Activated CD8-positive, alpha-beta memory T cell treated with anti-CD3 and anti-CD28 coated beads, Interleukin-2, amount 10 ng/mL, durations not matched to agents 7 days and 5 days (primary cell): ENCODE measurements around the gene LSM2. TPM values are rescaled to one million over a fixed set of nuclear protein-coding genes. Genes with fewer than 3 reads are reported as not detected.
A peak's percentile ranks its signal among the peaks of the same experiment; 100 is the strongest.
"Not testable (repeated sequence)": the region's sequence is repeated elsewhere in the genome, so short reads cannot be mapped to it uniquely, and the experiment has no call there.

Experiments
- ATAC-seq: fragments of 150-1000 bp; cut with Tn5 transposase; one replicate; pipeline ENCODE4 v1.10.0; 2021; ENCODE audit warnings: moderate library complexity
- CTCF ChIA-PET: fragments of 350-600 bp; sonication (Branson Sonifier 250); formaldehyde crosslinking; loops from one replicate; lab custom pipeline; 2021; ENCODE audit warnings: antibody characterized with exemption; lab: Charles Lee
- DNase-seq: peaks from one replicate; pipeline ENCODE4 v3.0.0-alpha.2; 2020
- H3K27ac Mint-ChIP-seq: one replicate; pipeline ENCODE4 v1.8.0; 2021; ENCODE audit warnings: mild to moderate bottlenecking, mixed read lengths
- H3K27me3 Mint-ChIP-seq: one replicate; pipeline ENCODE4 v1.8.0; 2021; ENCODE audit warnings: mixed read lengths
- H3K36me3 Mint-ChIP-seq: one replicate; pipeline ENCODE4 v1.8.0; 2021; ENCODE audit warnings: mild to moderate bottlenecking, mixed read lengths
- H3K4me1 Mint-ChIP-seq: one replicate; pipeline ENCODE4 v1.8.0; 2021; ENCODE audit warnings: mixed read lengths
- H3K4me3 Mint-ChIP-seq: one replicate; pipeline ENCODE4 v1.8.0; 2021; ENCODE audit warnings: mild to moderate bottlenecking, moderate library complexity, mixed read lengths
- H3K9me3 Mint-ChIP-seq: one replicate; pipeline ENCODE4 v1.8.0; 2022; ENCODE audit warnings: low read depth, mixed read lengths
- total RNA-seq, 2 experiments: library from RNA; stranded (reverse); gene quantifications; one replicate each; pipeline ENCODE4 v1.2.3, GENCODE V29; 2021

The LSM2 gene
- total RNA-seq: 100 to 1,000 TPM; 124 to 129 TPM

DNA sequence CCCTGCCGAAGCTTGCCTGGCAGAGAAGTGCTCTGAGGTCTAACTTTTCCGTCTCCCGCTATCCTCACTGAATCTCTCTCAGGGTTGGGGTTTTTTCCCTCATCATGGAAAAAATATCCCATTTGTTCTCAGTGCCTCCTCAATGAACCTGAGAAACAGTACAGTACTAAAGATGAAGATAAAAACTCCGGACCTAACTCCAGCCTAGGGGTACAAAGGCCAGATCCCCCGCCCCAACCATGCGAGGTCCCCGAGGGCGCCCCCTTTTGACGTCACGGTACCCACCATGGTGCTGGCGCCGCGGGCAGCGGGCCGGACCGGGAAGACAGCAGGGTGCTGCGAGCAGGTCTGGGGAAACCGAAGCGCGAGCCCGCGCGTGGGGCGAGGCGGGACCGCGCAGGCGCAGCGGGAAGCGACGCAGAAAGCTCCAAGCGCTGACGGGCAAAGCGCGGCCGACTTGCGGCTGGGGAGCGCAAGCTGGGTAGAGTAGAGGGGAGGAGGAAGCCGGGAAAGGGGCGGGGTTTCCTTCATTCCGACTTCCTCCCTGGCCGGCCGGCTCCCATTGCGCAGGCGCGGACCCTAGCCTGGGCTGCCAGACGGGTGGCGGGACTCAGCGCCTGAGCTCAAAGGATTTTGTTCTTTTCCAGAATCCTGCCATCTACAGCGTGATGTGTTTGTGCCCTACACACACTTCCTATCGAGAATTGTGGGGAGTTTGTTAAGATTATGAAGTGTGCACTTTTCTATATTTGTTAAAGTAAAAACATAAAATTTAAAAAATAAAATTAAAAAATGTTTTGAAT lies at the start of gene LSM2:
TSS of gene LSM2 (minus strand) at position 497 of the 803 bp plus-strand sequence. CDS start at position 288, 209 bp downstream.
- H3K4me3 Mint-ChIP-seq: peak within 1 kb of the TSS; percentile 94

DNA sequence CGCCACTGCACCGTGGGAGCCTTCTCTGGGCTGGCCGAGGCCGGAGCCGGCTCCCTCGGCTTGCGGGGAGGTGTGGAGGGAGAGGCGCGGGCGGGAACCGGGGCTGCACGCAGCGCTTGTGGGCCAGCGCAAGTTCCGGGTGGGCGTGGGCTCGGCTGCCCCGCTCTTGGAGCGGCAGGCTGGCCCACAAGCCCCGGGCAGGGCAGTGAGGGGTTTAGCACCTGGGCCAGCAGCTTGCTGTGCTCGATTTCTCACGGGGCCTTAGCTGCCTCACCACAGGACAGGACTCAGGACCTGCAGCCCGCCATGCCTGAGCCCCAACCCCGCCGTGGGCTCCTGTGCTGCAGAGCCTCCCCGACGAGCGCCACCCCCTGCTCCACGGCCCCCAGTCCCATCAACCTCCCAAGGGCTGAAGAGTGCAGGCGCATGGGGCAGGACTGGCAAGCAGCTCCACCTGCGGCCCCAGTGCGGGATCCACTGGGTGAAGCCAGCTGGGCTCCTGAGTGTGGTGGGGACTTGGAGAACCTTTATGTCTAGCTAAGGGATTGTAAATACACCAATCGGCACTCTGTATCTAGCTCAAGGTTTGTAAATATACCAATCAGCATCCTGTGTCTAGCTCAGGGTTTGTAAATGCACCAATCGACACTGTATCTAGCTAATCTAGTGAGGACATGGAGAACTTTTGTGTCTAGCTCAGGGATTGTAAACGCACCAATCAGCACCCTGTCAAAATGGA lies 45.4 kb upstream of the LSM2 start:
- ATAC-seq: not testable (repeated sequence)

More for the DNA sequence above, at the start of gene LSM2:
- H3K27ac Mint-ChIP-seq: peak within 1 kb of the TSS; percentile 89
- DNase-seq (peak; percentile 98), ATAC-seq (peak; percentile 98)
- no peaks in the 10 kb centered on the region for H3K27me3 Mint-ChIP-seq
- H3K36me3 Mint-ChIP-seq: peaks cover 23% of the 10 kb centered on the region
- CTCF ChIA-PET: interaction anchor here (0.7 to 3.8 kb wide), 17 partner anchors 8 to 383 kb away, joined by 3 to 46 read pairs (median 5); partner anchors contain the start of genes DDAH2, GPANK1, HSPA1A and HSPA1B
- peaks cover 43% of the 10 kb centered on the region for H3K4me1 Mint-ChIP-seq
- H3K9me3 Mint-ChIP-seq: no peaks in the 10 kb centered on the region

DNA sequence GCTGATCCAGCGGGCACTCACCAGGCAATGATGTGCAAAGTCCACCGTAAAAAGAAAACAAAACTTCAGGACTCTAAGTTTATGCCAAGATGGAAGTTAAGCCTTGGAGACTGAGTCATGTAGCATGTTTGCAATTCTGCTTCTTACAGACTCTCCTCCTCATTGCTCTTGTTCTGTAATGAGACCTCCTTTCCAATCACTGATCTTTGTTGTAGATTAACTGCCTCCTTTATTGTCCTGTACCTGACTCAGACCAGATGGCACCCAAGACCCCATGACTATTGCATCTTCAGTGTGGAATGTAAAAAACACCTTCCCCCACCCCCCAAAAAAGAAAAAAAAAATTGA lies 44.7 kb upstream of the LSM2 start:
- H3K4me3 Mint-ChIP-seq: no peak overlapping the region
- ATAC-seq (no peak), DNase-seq (no peak)
- H3K4me1 Mint-ChIP-seq: no peaks in the 10 kb centered on the region
- no peaks in the 10 kb centered on the region for H3K36me3 Mint-ChIP-seq
- no peak overlapping the region for H3K27ac Mint-ChIP-seq
- CTCF ChIA-PET: no interaction called here
- H3K9me3 Mint-ChIP-seq: no peaks in the 10 kb centered on the region
- no peaks in the 10 kb centered on the region for H3K27me3 Mint-ChIP-seq

More for the DNA sequence above, 45.4 kb upstream of the LSM2 start:
- H3K36me3 Mint-ChIP-seq, H3K27me3 Mint-ChIP-seq, H3K27ac Mint-ChIP-seq, H3K9me3 Mint-ChIP-seq, DNase-seq, H3K4me3 Mint-ChIP-seq, H3K4me1 Mint-ChIP-seq: not testable (repeated sequence)
- CTCF ChIA-PET: interaction anchor here (0.6 to 1.5 kb wide), 2 partner anchors 11 to 17 kb away, joined by 4 to 6 read pairs; partner anchors contain the start of gene NEU1

DNA sequence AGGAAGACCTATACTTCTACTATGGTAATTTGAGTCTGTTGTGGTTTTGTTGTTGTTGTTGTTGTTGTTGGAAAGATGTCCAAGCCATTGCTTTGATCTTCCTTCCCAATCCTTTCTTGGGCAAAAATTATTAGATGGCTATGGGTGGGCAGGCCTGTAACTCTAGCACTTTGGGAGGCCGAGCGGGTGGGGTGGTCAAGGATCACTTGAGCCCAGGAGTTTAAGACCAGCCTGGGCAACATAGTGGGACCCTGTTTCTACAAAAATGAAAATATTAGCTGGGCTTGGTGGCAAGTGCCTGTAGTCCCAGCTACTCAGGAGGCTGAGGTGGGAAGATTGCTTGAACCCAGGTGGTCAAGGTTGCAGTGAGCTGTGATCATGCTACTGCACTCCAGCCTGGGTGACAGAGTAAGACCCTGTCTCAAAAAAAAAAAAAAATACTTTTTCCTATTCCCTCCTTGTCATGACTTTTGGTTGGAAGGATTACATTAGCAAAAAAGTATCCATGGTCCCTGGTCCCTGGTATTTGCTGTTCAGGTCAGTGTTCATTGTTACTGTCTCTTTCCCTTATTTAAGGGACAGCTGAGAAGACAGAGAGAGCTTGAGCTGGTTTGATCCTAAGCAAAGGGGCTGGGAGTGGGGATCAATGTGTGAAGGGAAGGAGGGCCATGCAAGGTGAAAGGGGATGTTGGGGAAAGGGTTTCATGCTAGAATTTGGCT lies 44.2 kb upstream of the LSM2 start:
- no peaks in the 10 kb centered on the region for H3K36me3 Mint-ChIP-seq
- ATAC-seq: no peak
- no peak overlapping the region for H3K4me3 Mint-ChIP-seq
- no peaks in the 10 kb centered on the region for H3K9me3 Mint-ChIP-seq
- CTCF ChIA-PET: no interaction called here
- no peak for DNase-seq
- H3K4me1 Mint-ChIP-seq: no peaks in the 10 kb centered on the region
- no peak overlapping the region for H3K27ac Mint-ChIP-seq
- no peaks in the 10 kb centered on the region for H3K27me3 Mint-ChIP-seq

DNA sequence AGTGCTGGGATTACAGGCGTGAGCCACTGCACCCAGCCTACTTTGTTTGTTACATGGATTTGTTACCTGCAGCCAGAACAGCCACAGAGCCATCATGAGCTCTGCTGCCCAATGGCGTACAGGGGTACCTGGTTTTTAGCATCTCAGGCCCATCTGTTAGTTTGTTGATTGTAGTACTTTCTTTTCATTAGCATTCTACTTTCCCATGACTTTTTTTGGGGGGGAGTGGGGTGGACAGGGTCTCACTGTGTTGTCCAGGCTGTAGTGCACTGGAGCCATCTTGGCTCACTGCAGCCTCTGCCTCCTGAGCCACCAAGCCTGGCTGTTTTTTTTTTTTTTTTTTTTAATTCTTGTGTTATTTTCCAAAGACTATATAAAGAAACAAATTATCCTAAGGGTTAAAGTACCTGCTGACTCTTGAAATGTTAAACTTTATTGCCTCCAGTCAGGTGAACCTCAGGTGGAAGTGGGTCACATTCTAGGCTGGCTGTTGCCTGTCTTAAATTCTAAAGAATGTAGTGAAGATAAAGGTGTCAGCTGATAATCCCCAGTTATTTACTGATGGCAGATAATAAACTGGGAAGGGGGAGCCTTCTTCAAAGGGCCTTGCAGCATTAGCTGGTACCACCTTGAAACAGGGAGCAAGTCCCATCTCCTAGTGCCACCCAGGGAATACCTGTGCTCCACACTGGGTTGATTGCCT lies 40.7 kb upstream of the LSM2 start:
- peaks cover 3% of the 10 kb centered on the region for H3K36me3 Mint-ChIP-seq
- H3K4me1 Mint-ChIP-seq: no peaks in the 10 kb centered on the region
- H3K9me3 Mint-ChIP-seq: no peaks in the 10 kb centered on the region
- no peaks in the 10 kb centered on the region for H3K27me3 Mint-ChIP-seq
- ATAC-seq (no peak), DNase-seq (no peak)
- CTCF ChIA-PET: no interaction called here
- H3K27ac Mint-ChIP-seq: no peak overlapping the region
- no peak overlapping the region for H3K4me3 Mint-ChIP-seq

DNA sequence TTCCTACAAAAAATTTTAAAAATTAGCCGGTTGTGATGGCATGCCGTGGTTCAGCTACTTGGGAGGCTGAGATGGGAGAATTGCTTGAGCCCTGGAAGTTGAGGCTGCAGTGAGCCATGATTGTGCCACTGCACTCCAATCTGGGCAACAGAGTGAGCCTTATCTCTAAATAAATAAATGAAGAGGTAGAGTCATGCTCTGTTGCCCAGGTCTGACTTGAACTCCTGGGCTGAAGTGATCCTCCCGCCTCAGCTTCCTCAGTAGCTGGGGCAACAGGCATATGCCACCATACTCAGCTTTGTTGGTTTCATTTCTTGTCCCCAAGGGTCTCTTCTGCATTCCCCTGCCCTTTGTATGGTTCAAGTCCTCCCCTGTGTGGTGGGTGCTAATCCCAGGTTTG lies 37.7 kb upstream of the LSM2 start:
- Mint-ChIP-seq H3K27me3 (no peaks in the 10 kb centered on the region), H3K4me1 (peaks cover 3% of the 10 kb centered on the region), H3K9me3 (no peaks in the 10 kb centered on the region), H3K4me3 (no peak overlapping the region), H3K36me3 (peaks cover 22% of the 10 kb centered on the region), H3K27ac (peak overlapping the region; percentile 57)
- DNase-seq (no peak), ATAC-seq (no peak)
- CTCF ChIA-PET: interaction anchor here (1.1 kb wide), 1 partner anchor 13 kb away, joined by 3 read pairs; no protein-coding TSS in a partner anchor

DNA sequence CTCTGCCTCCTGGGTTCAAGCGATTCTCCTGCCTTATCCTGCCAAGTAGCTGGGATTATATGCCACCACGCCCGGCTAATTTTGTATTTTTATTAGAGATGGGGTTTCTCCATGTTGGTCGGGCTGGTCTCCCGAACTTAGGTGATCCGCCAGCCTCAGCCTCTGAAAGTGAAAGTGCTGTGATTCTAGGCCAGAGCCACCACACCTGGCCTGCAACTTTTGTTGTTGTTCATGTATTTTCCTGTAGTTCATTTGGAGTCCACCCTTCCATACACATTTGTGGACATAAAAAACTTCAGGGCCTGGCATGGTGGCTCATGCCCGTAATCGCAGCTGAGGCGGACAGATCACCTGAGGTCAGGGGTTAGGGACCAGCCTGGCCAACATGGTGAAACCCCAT lies 35.3 kb upstream of the LSM2 start:
- H3K4me1 Mint-ChIP-seq: peaks cover 26% of the 10 kb centered on the region

DNA sequence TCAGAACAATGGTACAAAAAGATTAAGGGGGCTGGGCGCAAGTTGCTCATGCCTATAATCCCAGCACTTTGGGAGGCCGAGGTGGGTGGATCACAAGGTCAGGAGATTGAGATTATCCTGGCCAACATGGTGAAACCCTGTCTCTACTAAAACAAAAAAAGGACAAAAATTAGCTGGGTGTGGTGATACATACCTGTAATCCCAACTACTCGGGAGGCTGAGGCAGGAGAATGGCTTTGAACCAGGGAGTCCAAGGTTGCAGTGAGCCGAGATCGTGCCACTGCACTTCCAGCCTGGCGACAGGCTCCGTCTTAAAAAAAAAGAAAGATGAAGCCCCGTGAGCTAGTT lies 33.0 kb upstream of the LSM2 start:
- not testable (repeated sequence) for ATAC-seq, H3K9me3 Mint-ChIP-seq, H3K4me3 Mint-ChIP-seq, DNase-seq, H3K27ac Mint-ChIP-seq, H3K27me3 Mint-ChIP-seq
- Mint-ChIP-seq H3K4me1 (peaks cover 36% of the 10 kb centered on the region), H3K36me3 (peaks cover 63% of the 10 kb centered on the region)
- CTCF ChIA-PET: interaction anchor here (0.6 to 1.5 kb wide), 5 partner anchors 13 to 161 kb away, joined by 3 to 8 read pairs (median 4); partner anchors contain the start of gene NEU1

More for the DNA sequence above, 35.3 kb upstream of the LSM2 start:
- Mint-ChIP-seq H3K27ac (peak overlapping the region; percentile 28), H3K36me3 (peaks cover 46% of the 10 kb centered on the region), H3K4me3 (no peak overlapping the region), H3K9me3 (no peaks in the 10 kb centered on the region), H3K27me3 (no peaks in the 10 kb centered on the region)
- DNase-seq: no peak
- CTCF ChIA-PET: no interaction called here
- ATAC-seq: no peak

DNA sequence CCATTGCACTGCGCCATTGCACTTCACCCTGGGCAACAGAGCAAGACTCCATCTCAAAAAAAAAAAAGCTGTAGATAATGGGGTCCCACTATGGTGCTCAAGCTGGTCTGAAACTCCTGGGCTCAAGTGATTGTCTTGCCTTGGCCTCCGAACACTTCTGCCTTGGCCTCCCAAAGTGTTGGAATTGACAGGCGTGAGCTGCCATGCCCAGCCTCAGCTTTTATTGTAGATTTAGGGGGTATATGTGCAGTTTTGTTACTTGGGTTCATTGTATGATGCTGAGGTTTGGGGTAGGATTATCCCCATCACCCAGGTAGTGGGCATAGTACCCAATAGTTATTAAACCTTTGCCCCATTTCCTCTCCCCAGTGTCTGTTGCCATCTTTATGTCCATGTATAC lies 32.2 kb upstream of the LSM2 start:
- ATAC-seq (no peak), DNase-seq (no peak)
- H3K27ac Mint-ChIP-seq: peak overlapping the region; percentile 18
- H3K9me3 Mint-ChIP-seq: no peaks in the 10 kb centered on the region
- no peaks in the 10 kb centered on the region for H3K27me3 Mint-ChIP-seq
- peaks cover 63% of the 10 kb centered on the region for H3K36me3 Mint-ChIP-seq
- H3K4me1 Mint-ChIP-seq: peaks cover 39% of the 10 kb centered on the region
- peak overlapping the region; percentile 45 for H3K4me3 Mint-ChIP-seq
- CTCF ChIA-PET: interaction anchor here (0.6 to 1.8 kb wide), 6 partner anchors 9 to 158 kb away, joined by 3 to 8 read pairs (median 4); partner anchors contain the start of gene NEU1

DNA sequence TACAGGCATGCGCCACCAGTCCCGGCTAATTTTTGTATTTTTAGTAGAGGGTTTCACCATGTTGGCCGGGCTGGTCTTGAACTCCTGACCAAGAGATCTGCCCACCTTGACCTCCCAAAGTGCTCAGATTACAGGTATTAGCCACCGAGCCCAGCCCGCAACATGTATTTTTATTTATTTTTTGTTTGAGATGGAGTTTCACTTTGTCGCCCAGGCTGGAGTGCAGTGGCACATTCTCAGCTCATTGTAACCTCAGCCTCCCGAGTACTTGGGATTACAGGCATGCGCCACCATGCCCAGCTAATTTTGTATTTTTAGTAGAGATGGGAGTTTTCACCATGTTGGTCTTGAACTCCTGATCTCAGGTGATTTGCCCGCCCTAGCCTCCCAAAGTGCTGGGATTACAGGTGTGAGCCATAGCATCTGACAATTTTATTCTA lies 31.4 kb upstream of the LSM2 start:
- CTCF ChIA-PET: interaction anchor here (1.8 kb wide), 1 partner anchor 8 kb away, joined by 6 read pairs; no protein-coding TSS in a partner anchor
- not testable (repeated sequence) for ATAC-seq, H3K9me3 Mint-ChIP-seq, DNase-seq, H3K27me3 Mint-ChIP-seq
- Mint-ChIP-seq H3K36me3 (peaks cover 63% of the 10 kb centered on the region), H3K4me3 (peak overlapping the region; percentile 99), H3K4me1 (peaks cover 41% of the 10 kb centered on the region), H3K27ac (peak overlapping the region; percentile 98)

DNA sequence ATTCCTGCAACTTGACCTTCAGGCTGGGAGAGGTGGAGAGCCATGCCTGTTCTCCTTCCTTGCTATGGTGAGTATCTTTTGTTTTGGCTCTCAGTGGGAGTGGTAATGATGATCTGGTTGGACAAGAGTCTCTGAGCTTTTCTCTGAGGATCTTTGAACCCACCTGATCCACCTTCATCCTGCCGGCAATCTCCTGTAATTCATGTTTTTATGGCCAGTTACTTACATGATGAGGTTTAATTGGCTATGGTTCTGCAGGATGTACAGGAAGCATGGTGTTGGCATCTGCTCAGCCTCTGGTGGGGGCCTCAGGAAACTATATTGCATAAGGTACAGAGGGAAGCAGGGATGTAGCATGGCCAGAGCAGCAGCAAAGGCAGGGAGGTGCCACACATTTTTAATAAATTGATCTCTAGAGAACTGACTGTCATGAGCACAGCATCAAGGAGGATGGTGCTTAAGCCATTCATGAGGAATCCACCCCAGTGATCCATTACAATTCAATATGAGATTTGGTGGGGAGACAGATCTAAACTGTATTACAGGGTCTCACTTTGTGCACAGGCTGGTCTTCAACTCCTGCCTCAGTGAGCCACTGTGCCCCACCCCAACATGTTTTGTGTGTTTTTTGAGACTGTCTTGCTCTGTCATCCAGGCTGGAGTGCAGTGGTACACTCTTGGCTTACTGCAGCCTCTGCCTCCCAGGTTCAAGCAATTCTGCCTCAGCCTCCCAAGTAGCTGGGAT lies 30.8 kb upstream of the LSM2 start:
- Mint-ChIP-seq H3K4me1 (peaks cover 44% of the 10 kb centered on the region), H3K27ac (peak overlapping the region; percentile 98), H3K27me3 (no peaks in the 10 kb centered on the region), H3K9me3 (no peaks in the 10 kb centered on the region), H3K36me3 (peaks cover 63% of the 10 kb centered on the region), H3K4me3 (peak overlapping the region; percentile 99)
- DNase-seq (no peak), ATAC-seq (no peak)
- CTCF ChIA-PET: interaction anchor here (0.8 to 1.8 kb wide), 3 partner anchors 8 to 157 kb away, joined by 3 to 6 read pairs (median 4); partner anchors contain the start of genes LY6G5C and NEU1
